IMR-90 (cell line): ENCODE results near the gene CRYBB1. TPM values are rescaled to one million over a fixed set of nuclear protein-coding genes. Genes with fewer than 3 reads are reported as not detected.

Experiments
- ATAC-seq: fragments of 200-7000 bp; cut with Tn5 transposase; 2 replicates; pipeline ENCODE4 v1.9.1; 2020; ENCODE audit warnings: low read depth, mild to moderate bottlenecking, moderate library complexity
- BruUV-seq: library from RNA; stranded (reverse); fragments of 400-500 nt; replicated peaks from 2 replicates; lab custom pipeline; 2021; lab: Mats Ljungman, UMichigan
- CTCF ChIA-PET: fragments of 300-600 bp; formaldehyde crosslinking; extraction: SDS; loops from one replicate; lab custom pipeline; 2021; ENCODE audit warnings: antibody characterized with exemption; lab: Yijun Ruan, JAX
- POLR2A ChIA-PET: fragments of 300-600 bp; sonication (Branson Sonifier 250); formaldehyde crosslinking; loops from one replicate; lab custom pipeline; 2022; ENCODE audit warnings: antibody characterized with exemption; ENCODE audit not compliant: unreplicated experiment; lab: Charles Lee
- DNase-seq: peaks from one replicate; pipeline ENCODE4 v3.0.0; 2013
- H2AFZ ChIP-seq: replicated peaks from 2 replicates; pipeline ENCODE3; 2013; ENCODE audit warnings: low read length, mild to moderate bottlenecking; ENCODE audit not compliant: poor library complexity
- H2AK5ac ChIP-seq: 2 replicates; pipeline ENCODE4 v1.6.1; 2013; ENCODE audit warnings: low read depth, low read length, inconsistent platforms
- H2AK9ac ChIP-seq: replicated peaks from 2 replicates; pipeline ENCODE3; 2013; ENCODE audit warnings: mild to moderate bottlenecking, low read depth, low read length, moderate library complexity; ENCODE audit not compliant: poor library complexity
- H2BK120ac ChIP-seq: 2 replicates; pipeline ENCODE4 v1.6.1; 2013; ENCODE audit warnings: low read depth, low read length, inconsistent platforms
- H2BK15ac ChIP-seq: 3 replicates; pipeline ENCODE4 v1.6.1; 2013; ENCODE audit warnings: low read depth, low read length, inconsistent platforms
- H2BK20ac ChIP-seq: 2 replicates; pipeline ENCODE4 v1.6.1; 2013; ENCODE audit warnings: low read depth, mild to moderate bottlenecking, inconsistent platforms, low read length, moderate library complexity
- H2BK5ac ChIP-seq: 2 replicates; pipeline ENCODE4 v1.6.1; 2013; ENCODE audit warnings: mild to moderate bottlenecking, low read depth, low read length, inconsistent platforms; ENCODE audit not compliant: poor library complexity, severe bottlenecking
- H3K14ac ChIP-seq: replicated peaks from 2 replicates; pipeline ENCODE4 v1.6.1; 2013; ENCODE audit warnings: low read depth, low read length, inconsistent platforms
- H3K18ac ChIP-seq: 2 replicates; pipeline ENCODE4 v1.6.1; 2013; ENCODE audit warnings: low read depth, low read length, control low read depth
- H3K23ac ChIP-seq: 2 replicates; pipeline ENCODE4 v1.6.1; 2013; ENCODE audit warnings: low read depth, low read length, inconsistent platforms
- H3K27ac ChIP-seq: 2 replicates; pipeline ENCODE4 v1.5.1; 2013; ENCODE audit warnings: mild to moderate bottlenecking, control low read depth, low read length; ENCODE audit not compliant: insufficient read depth
- H3K27me3 ChIP-seq: 2 replicates; pipeline ENCODE4 v1.6.1; 2013; ENCODE audit warnings: low read length; ENCODE audit not compliant: control insufficient read depth, insufficient read depth
- H3K36me3 ChIP-seq: 2 replicates; pipeline ENCODE4 v1.6.1; 2013; ENCODE audit warnings: low read length, mixed read lengths; ENCODE audit not compliant: control insufficient read depth, insufficient read depth
- H3K4ac ChIP-seq: 2 replicates; pipeline ENCODE4 v1.6.1; 2013; ENCODE audit warnings: low read depth, low read length, inconsistent platforms
- H3K4me1 ChIP-seq: 2 replicates; pipeline ENCODE4 v1.6.1; 2013; ENCODE audit warnings: low read length, mixed read lengths; ENCODE audit not compliant: control insufficient read depth, insufficient read depth
- H3K4me2 ChIP-seq: 2 replicates; pipeline ENCODE4 v1.6.1; 2013; ENCODE audit warnings: low read depth, mild to moderate bottlenecking, control low read depth, low read length, moderate library complexity
- H3K4me3 ChIP-seq: 2 replicates; pipeline ENCODE4 v1.5.1; 2013; ENCODE audit warnings: low read depth, mild to moderate bottlenecking, control low read depth, low read length, moderate library complexity; ENCODE audit not compliant: insufficient read depth
- H3K56ac ChIP-seq: 2 replicates; pipeline ENCODE4 v1.6.1; 2013; ENCODE audit warnings: low read length, inconsistent platforms; ENCODE audit not compliant: insufficient read depth; ENCODE audit errors: extremely low read depth
- H3K79me1 ChIP-seq, 2 experiments: 2 replicates each; pipeline ENCODE4 v1.6.1; 2013; ENCODE audit warnings: low read length in 2 of 2, inconsistent platforms in 1 of 2, low read depth in 1 of 2
- H3K9ac ChIP-seq: 2 replicates; pipeline ENCODE4 v1.6.1; 2013; ENCODE audit warnings: low read depth, low read length, control low read depth
- H3K9me1 ChIP-seq: 2 replicates; pipeline ENCODE4 v1.6.1; 2013; ENCODE audit warnings: low read length, inconsistent platforms; ENCODE audit not compliant: insufficient read depth
- H3K9me3 ChIP-seq: 2 replicates; pipeline ENCODE4 v1.6.1; 2013; ENCODE audit warnings: low read length; ENCODE audit not compliant: control insufficient read depth, insufficient read depth
- H4K20me1 ChIP-seq: 2 replicates; pipeline ENCODE4 v1.6.1; 2013; ENCODE audit warnings: low read length, inconsistent platforms; ENCODE audit not compliant: insufficient read depth
- H4K5ac ChIP-seq: 2 replicates; pipeline ENCODE4 v1.6.1; 2013; ENCODE audit warnings: mild to moderate bottlenecking, low read depth, low read length, control low read depth
- H4K8ac ChIP-seq, 2 experiments: 2 replicates each; pipeline ENCODE4 v1.6.1; 2013; ENCODE audit warnings: low read depth in 2 of 2, low read length in 2 of 2, control low read depth in 1 of 2, inconsistent platforms in 1 of 2
- H4K91ac ChIP-seq: 2 replicates; pipeline ENCODE4 v1.6.1; 2013; ENCODE audit warnings: low read depth, low read length, inconsistent platforms; ENCODE audit not compliant: insufficient read depth
- CEBPB ChIP-seq: IDR thresholded peaks from 2 replicates; pipeline ENCODE4 v1.6.1; 2012; ENCODE audit warnings: low read depth, low read length, improper control_type of control experiment
- CHD1 ChIP-seq: IDR thresholded peaks from 2 replicates; pipeline ENCODE4 v1.6.1; 2012; ENCODE audit warnings: low read depth, low read length, improper control_type of control experiment
- MAFK ChIP-seq: IDR thresholded peaks from 2 replicates; pipeline ENCODE4 v1.6.1; 2012; ENCODE audit warnings: low read depth, low read length, improper control_type of control experiment
- MAZ ChIP-seq: IDR thresholded peaks from 2 replicates; pipeline ENCODE4 v1.6.1; 2012; ENCODE audit warnings: low read depth, mild to moderate bottlenecking, low read length, improper control_type of control experiment, moderate library complexity, borderline replicate concordance
- MXI1 ChIP-seq: IDR thresholded peaks from 2 replicates; pipeline ENCODE4 v1.6.1; 2012; ENCODE audit warnings: low read depth, mild to moderate bottlenecking, low read length, moderate library complexity, borderline replicate concordance
- NFE2L2 ChIP-seq: fragments of 150-350 bp; IDR thresholded peaks from 2 replicates; pipeline ENCODE4 v1.6.1; 2016; ENCODE audit warnings: low read depth, mild to moderate bottlenecking, low read length
- POLR2A ChIP-seq: IDR thresholded peaks from 2 replicates; pipeline ENCODE4 v1.6.1; 2012; ENCODE audit warnings: mild to moderate bottlenecking, low read depth, low read length
- RAD21 ChIP-seq: IDR thresholded peaks from 2 replicates; pipeline ENCODE4 v1.6.1; 2012; ENCODE audit warnings: low read length, improper control_type of control experiment
- RCOR1 ChIP-seq: IDR thresholded peaks from 2 replicates; pipeline ENCODE4 v1.6.1; 2012; ENCODE audit warnings: mild to moderate bottlenecking, low read length, improper control_type of control experiment; ENCODE audit not compliant: insufficient replicate concordance
- WGBS, 2 experiments: methylation state at CpG; one replicate each; pipeline versions ENCODE4 v1.1.5 to v1.1.7; 2013; ENCODE audit warnings: missing lambda C conversion rate in 2 of 2; ENCODE audit not compliant: insufficient read length in 1 of 2; ENCODE audit errors: extremely low coverage in 2 of 2; 5-methylcytosine and 5-hydroxymethylcytosine counted together
- dilution Hi-C: fragments of 300-500 bp; cut with HindIII; formaldehyde crosslinking; loops from one replicate; pipeline ENCODE4 v1.14.3; 2018; ENCODE audit warnings: low sequenced_read_pairs; ENCODE audit not compliant: unreplicated experiment
- in situ Hi-C: fragments of 300-500 bp; cut with MboI; formaldehyde crosslinking; loops from 3 replicates; pipeline ENCODE4 v1.14.3; 2019; ENCODE audit warnings: low sequenced_read_pairs, inconsistent platforms, mixed read lengths
- intact Hi-C: fragments of 100-400 bp; cut with micrococcal nuclease; formaldehyde crosslinking; loops from 2 replicates; pipeline ENCODE4 v1.10.0; 2022
- polyA plus RNA-seq, 3 experiments: library from polyadenylated mRNA; depleted of rRNA; stranded (reverse); fragments of >200 nt; gene quantifications; 2 replicates each; pipeline ENCODE4 v1.2.3, GENCODE V29; 2012; ENCODE audit warnings: low replicate concordance in 1 of 3
- total RNA-seq: library from RNA; depleted of rRNA; stranded (reverse); fragments of >200 nt; gene quantifications from 2 replicates; pipeline ENCODE4 v1.2.3, GENCODE V29; 2012

Gene CRYBB1
- total and polyA plus RNA-seq, 2 of the 4 experiments (the other 2 are of a cell fraction) = not detected

- Histone ChIP-seq H3K23ac (no peak overlapping the region), H3K9ac (no peak overlapping the region), H4K5ac (no peak overlapping the region), H2BK20ac (no peak overlapping the region), H3K27ac (no peak overlapping the region), H2AFZ (no peak overlapping the region), H2BK120ac (no peak overlapping the region), H3K9me1 (peaks cover 23% of the 10 kb centered on the region), H3K56ac (no peak overlapping the region), H3K4me1 (peaks cover 5% of the 10 kb centered on the region), H3K79me1 (peaks cover 34 to 91% of the 10 kb centered on the region in 2 experiments), H3K4me2 (no peak overlapping the region), H2BK5ac (no peak overlapping the region), H3K14ac (no peak overlapping the region), H2AK9ac (no peak overlapping the region), H2BK15ac (no peak overlapping the region), H3K4ac (no peak overlapping the region), H4K20me1 (peaks cover 35% of the 10 kb centered on the region), H2AK5ac (no peak overlapping the region), H3K9me3 (no peaks in the 10 kb centered on the region), H4K91ac (no peak overlapping the region), H3K27me3 (no peaks in the 10 kb centered on the region), H4K8ac (no peak overlapping the region), H3K18ac (no peak overlapping the region), H3K36me3 (no peaks in the 10 kb centered on the region; the same call in 1 of the 2 replicates), H3K4me3 (no peak overlapping the region)
- BruUV-seq = no TSS peak
- ATAC-seq (no peak), DNase-seq (no peak)
- in situ Hi-C loops (no loop called here), intact Hi-C loops (no loop called here), dilution Hi-C loops (no loop called here)
- WGBS, 2 experiments = 100% methylated on average over 3 of the region's 7 CpGs; no CpG with 5 or more reads in 1 of the 2 experiments
- ChIA-PET POLR2A (interaction anchor here (0.6 kb wide), 1 partner anchor 26 kb away, joined by 6 read pairs; no protein-coding TSS in a partner anchor), CTCF (no interaction called here)
- no peak for TF ChIP-seq CHD1
- no peak for TF ChIP-seq CEBPB
- TF ChIP-seq NFE2L2 = no peak
- no peak for TF ChIP-seq MXI1
- TF ChIP-seq POLR2A = no peak
- TF ChIP-seq RAD21 = no peak
- no peak for TF ChIP-seq MAFK
- no peak for TF ChIP-seq MAZ
- no peak for TF ChIP-seq RCOR1
These were observed 40.7 kb downstream of the CRYBB1 start for GRCh38 chr22:26577081-26577480.
